Measurements from ENCODE around the gene PSME2. TPM values are rescaled to one million over a fixed set of nuclear protein-coding genes. Genes with fewer than 3 reads are reported as not detected.

PSME2 gene
- total and polyA plus RNA-seq, 11 donors, result 51.4 to 360 (median 90.4) TPM

DNA sequence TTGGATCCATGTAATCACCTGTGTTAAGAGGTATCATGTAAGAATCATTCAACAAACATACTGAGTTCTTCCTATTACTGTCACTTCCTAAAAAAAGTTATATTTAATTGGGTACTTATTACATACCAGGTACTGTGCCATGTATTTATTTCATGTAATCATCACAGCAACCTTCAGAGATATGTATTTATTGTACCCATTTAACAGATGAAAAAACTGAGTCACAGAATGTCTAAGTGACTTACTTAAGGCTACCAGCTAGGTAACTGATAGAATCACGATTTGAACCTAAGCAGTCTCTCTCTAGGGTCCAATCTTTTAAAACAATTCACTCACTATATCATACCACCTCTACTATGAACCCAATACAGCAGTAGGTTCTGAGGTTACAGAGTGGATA is 2.0 kb downstream of the PSME2 start:
- ATAC-seq (no peak), DNase-seq (no peak)
- Histone ChIP-seq H3K36me3 (peaks cover 0 to 41% (median 22%) of the 10 kb centered on the region in 9 donors), H3K27me3 (no peaks in the 10 kb centered on the region), H3K4me1 (peaks cover 9 to 74% (median 40%) of the 10 kb centered on the region in 12 donors), H3K4me3 (peak overlapping the region in 1 of 12 donors; percentile 10), H3K9me3 (no peaks in the 10 kb centered on the region), H3K27ac (peak overlapping the region in 2 of 12 donors; percentile 12 to 15)
- intact Hi-C loops (cut with DNase I), result loop anchor here in 2 of 10 donors (5.0 kb wide), 2 partner anchors 37 to 88 kb away; partner anchors contain the start of genes GMPR2 (in 1 of the 2) and NEDD8 (in 1 of the 2)
- TF ChIP-seq, protein P1, sequence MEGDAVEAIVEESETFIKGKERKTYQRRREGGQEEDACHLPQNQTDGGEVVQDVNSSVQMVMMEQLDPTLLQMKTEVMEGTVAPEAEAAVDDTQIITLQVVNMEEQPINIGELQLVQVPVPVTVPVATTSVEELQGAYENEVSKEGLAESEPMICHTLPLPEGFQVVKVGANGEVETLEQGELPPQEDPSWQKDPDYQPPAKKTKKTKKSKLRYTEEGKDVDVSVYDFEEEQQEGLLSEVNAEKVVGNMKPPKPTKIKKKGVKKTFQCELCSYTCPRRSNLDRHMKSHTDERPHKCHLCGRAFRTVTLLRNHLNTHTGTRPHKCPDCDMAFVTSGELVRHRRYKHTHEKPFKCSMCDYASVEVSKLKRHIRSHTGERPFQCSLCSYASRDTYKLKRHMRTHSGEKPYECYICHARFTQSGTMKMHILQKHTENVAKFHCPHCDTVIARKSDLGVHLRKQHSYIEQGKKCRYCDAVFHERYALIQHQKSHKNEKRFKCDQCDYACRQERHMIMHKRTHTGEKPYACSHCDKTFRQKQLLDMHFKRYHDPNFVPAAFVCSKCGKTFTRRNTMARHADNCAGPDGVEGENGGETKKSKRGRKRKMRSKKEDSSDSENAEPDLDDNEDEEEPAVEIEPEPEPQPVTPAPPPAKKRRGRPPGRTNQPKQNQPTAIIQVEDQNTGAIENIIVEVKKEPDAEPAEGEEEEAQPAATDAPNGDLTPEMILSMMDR (IDR thresholded peaks at IDR 0.05), result no peak
- no peak for TF ChIP-seq POLR2A (IDR thresholded peaks at IDR 0.05)
- 91 to 100% (median 93%) methylated on average over 1 of the region's 1 CpG for WGBS, 4 donors

DNA sequence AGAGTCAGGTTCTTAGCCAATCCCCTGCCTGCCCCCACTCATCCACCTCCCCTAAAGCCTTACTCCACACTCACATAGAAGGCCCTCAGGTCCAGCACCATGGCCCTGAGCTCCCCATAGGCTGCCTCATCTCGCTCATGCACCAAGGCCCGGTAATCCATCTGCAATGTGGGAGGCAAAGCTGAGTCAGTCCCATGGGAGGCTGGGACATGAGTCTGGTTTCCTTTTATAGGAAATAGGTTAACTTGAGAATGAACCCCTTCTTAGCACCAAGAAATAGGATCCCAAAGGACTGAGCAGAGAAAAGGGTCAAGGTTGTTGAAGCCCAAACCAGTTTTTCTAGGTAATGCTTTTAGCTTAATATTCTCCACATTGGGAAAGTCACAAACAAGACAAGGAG is 2.9 kb downstream of the PSME2 start:
- Histone ChIP-seq H3K27me3 (no peaks in the 10 kb centered on the region), H3K4me3 (no peak overlapping the region), H3K4me1 (peaks cover 9 to 77% (median 39%) of the 10 kb centered on the region in 12 donors), H3K9me3 (no peaks in the 10 kb centered on the region), H3K36me3 (peaks cover 0 to 41% (median 23%) of the 10 kb centered on the region in 9 donors), H3K27ac (peak overlapping the region in 2 of 12 donors; percentile 12 to 20)
- TF ChIP-seq, protein P1 (IDR thresholded peaks at IDR 0.05), result no peak
- no peak for TF ChIP-seq POLR2A (IDR thresholded peaks at IDR 0.05)
- intact Hi-C loops (cut with DNase I), result loop anchor here in 2 of 10 donors (5.0 kb wide), 2 partner anchors 36 to 89 kb away; partner anchors contain the start of genes GMPR2 (in 1 of the 2) and NEDD8 (in 1 of the 2)
- WGBS, 4 donors, result 54 to 70% (median 67%) methylated on average over 2 of the region's 2 CpGs
- DNase-seq (no peak), ATAC-seq (no peak)

DNA sequence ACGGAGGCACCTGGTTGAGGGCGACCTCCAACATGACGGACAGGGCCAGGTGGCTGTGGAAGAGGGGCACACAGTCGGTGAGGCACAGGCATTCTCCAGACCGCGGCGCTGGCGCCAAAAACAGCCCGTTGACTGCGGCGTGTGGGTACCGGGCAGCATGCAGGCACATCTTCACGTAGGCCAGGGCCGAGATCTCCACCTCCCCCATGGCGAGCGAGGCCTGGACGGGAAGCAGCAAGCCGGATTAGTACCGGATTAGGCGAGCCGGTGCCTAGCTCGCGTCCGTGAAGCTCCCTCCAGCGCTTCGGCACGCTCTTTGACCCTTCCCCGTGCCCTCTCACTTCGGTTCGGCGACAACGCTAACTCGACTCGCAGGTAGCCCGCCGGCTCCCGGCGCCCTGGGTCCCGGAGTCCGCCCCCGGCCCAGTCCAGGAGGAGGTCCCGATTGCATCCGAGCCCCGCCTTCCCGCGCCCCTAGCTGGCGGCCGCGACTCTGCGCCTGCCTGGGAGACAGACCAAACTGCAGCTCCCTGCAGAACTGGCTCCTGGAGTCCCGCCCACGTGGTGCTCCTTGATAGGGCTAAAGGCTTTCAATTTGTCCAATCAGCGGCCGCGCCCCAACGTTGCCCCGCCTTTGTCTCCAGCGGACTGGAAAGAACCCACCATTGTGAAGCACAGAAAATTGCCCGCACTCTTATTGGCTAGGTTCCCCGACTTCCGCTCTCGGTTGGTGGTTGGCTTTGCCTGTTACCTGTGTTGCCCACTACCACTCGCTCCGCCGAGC is 5.1 kb downstream of the PSME2 start, which contains the start of gene EMC9:
Gene EMC9 (minus strand): TSS at position 495 of the 784 bp plus-strand sequence. CDS start 287 bp downstream, at position 208.
- Histone ChIP-seq H3K4me3 (peak within 1 kb of the TSS; percentile 64 to 95 (median 72)), H3K27me3 (no peaks in the 10 kb centered on the region), H3K9me3 (no peaks in the 10 kb centered on the region), H3K36me3 (peaks cover 0 to 57% (median 37%) of the 10 kb centered on the region in 9 donors), H3K4me1 (peaks cover 3 to 91% (median 44%) of the 10 kb centered on the region in 12 donors), H3K27ac (peak within 1 kb of the TSS; percentile 59 to 96 (median 90))
- 0 to 1% (median 0%) methylated on average over 20 to 65 of the region's 65 CpGs for WGBS, 4 donors
- peak in 1 of 2 donors; percentile 94 for TF ChIP-seq POLR2A (IDR thresholded peaks at IDR 0.05)
- TF ChIP-seq, protein P1 (IDR thresholded peaks at IDR 0.05), result peak; percentile 26 to 75 (median 57)
- intact Hi-C loops (cut with DNase I), result loop anchor here in 4 of 10 donors (2.0 to 5.0 kb wide), 3 partner anchors 26 to 91 kb away; partner anchors contain the start of genes DCAF11 (in 2 of the 4), NRL (in 2 of the 4), GMPR2 (in 1 of the 4) and NEDD8 (in 1 of the 4)
- DNase-seq (peak; percentile 100), ATAC-seq (peak; percentile 90 to 96 (median 94))

Measured in heart left ventricle (tissue), 16 donors.